ENCODE measurements around the gene JSRP1.

Gene JSRP1, protein sequence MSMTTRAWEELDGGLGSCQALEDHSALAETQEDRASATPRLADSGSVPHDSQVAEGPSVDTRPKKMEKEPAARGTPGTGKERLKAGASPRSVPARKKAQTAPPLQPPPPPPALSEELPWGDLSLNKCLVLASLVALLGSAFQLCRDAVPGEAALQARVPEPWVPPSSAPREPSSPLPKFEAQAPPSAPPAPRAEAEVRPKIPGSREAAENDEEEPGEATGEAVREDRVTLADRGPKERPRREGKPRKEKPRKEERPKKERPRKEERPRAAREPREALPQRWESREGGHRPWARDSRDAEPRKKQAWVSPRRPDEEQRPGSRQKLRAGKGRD

DNA sequence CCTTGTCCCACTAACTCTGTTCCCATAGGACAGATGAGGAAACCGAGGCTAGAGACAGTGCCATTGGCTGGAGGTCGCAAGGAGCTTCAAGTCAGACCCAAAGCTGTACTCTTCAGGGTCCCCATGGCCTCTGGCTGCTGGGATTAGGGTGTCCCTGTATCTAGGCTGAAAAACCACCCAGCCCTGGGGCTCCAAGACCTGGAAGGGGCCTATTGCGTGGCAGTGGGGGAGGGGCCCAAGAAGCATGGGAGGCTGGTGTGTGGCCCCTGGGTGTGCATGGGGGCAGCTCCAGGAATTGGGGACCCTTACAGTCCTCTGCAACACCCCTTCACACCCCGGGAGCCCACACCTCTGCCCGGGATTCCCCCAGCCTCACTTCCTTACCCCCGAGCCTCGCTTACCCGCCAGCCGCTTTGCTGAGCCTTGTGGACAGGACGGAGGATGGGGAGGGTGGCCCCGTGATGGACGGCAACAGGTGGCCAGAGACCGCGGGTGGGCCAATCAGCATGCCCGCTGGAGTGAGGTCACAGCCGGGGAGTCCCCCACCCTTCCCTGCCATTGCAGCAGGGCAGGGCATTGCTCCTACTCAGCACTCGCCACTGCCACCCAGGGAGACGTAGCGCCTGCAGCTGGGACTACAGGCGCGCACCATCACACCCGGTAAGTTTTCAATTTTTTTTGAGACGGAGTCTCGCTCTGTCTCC, at the start of gene JSRP1:
JSRP1 (minus strand) TSS at position 436 of the 704 bp plus-strand sequence. CDS start 1,103 bp downstream, outside the sequence.
- DNase-seq: no peak

DNA sequence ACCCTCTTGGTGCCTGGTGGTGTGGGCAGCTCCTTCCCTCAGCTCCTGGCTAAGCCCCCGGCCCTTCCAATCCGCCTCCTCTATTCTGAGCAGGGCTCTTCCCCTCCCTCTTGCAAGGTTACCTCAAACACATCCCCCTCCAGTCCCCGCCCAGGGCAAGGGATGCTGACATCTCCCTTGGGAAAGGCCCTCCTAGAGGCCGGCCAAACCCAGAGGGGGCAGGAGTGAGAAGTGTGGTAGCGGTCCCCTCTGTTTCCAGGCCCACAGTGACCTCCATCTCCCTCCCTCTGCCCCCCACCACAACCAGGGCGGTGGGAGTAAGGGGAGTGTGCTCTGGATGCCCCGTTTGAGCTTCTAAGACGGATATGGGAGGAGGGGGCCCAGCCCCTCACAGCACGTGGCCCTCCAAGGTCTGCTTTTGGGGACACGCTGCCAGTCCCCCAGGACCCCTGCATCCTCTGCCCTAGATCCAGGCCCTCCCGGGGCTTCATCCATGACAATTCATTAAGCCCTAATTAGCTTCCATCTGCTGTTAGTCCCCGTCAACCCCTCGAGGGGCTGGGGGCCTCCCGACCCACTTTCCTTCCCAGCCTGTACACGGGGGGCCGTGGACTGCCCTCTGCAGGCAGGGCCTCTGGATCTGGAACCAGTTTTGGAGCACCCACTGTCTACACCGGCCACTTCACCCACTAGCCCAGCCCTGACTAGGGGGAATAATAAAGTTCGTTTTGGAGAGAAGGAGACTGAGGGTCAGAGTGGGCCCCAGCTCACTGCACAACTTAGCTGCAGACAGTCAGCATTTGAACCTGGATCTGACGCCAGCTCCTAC, 49.4 kb upstream of the JSRP1 start:
- no peak for DNase-seq

DNA sequence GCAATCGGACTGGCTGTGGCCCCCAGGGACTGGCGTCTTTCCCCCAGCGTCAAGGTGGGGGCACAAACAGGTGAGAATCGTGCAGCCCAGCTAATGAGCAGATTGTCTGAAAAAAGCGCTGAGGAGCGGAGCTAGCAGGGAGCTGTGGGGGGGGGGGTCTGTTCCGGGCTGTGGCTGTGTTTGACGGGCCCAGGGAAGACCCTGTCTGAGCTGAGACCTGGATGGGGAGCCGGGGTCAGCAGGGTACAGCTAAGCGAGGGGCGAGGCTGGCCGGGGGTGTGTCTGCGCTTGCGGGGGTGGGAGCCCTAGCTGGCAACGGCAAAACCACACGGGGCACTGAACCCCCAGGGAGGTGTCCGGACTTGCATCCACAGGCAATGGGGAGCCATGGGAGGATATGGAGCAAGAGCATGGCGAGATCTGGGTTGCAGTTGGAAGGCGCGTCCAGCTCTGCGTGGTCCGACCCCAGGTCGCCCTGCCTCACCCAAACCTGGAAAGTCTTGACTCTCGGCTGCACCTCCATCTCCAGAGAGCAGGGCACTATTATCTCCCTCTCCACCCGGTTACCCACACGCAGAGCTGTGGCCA, 47.1 kb upstream of the JSRP1 start:
- DNase-seq: no peak

DNA sequence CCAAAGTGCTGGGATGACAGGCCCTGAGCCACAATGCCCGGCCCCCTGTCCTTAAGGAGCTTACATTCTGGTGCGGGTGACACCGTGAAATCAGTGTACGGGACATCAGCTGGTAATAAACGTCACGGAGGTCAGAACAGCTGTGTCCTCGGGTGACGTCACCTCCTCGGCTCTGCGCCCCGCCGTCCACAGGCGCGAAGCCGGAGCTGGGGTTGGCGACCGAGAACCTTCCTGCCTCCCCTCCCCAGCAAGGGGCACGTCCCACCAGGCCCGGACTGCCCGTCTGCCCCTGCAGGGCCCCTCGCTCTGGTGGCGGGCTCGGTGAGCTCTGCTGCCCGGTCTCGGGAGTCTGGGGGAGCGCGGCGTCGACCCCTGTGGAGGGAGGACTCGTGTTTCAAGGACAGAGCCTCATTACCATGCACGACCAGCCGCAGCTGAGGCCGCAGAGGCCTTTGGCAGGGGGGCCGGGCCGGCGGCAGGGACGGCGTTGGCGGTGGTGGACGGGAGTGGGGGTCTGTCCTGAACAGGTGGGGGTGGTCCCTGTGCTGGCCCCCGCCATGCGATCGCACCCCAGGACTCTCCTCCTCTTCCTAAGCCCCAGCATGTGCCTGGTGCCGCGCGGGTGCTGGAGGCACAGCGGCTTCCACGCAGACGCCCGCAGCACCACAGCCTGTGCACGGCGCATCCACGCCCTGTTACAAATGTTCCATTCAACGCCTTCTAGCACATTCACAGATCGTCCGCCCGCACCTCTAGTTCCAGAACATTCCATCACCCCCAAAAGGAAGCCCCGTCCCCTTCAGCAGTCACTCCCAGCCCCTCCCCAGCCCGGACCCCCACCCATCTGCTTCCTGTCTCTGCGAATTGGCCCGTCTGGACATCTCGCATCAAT, 46.3 kb upstream of the JSRP1 start:
- no peak for DNase-seq

DNA sequence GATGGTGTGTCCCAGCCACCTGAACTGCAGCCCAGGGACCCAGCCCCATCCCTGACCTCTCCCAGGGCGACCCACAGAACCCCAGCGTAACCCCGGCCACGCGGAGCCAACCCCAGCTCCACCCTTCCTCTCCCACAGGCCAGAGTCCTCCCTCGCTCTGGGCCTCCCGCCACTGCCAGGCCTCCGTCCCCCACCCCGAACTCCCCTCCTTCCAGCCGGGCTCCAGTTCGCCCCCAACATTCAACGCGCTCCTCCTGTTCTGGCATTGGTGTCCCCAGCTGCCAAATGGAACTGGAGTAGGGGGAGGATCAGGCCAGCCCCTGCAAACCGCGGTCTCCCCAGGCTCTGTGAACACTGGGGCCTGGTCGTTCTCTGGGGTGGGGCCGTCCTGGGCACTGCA, 44.3 kb upstream of the JSRP1 start:
- DNase-seq: no peak

DNA sequence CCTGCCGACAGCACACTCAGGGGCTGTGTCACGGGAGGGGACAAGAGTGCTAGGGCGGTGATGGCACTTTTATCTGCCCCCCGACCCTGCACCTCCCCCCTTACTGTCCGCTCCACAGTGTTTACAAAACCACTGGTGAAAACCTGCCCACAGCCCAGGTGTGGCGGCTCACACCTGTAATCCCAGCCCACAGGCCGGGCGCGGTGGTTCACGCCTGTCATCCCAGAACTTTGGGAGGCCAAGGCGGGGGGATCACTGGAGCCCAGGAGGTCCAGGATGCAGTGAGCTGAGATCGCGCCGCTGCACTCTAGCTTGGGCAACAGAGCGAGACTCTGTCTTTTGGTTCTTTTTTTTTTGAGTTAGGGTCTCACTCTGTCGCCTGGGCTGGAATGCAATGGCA, 39.9 kb upstream of the JSRP1 start:
- DNase-seq: no peak

DNA sequence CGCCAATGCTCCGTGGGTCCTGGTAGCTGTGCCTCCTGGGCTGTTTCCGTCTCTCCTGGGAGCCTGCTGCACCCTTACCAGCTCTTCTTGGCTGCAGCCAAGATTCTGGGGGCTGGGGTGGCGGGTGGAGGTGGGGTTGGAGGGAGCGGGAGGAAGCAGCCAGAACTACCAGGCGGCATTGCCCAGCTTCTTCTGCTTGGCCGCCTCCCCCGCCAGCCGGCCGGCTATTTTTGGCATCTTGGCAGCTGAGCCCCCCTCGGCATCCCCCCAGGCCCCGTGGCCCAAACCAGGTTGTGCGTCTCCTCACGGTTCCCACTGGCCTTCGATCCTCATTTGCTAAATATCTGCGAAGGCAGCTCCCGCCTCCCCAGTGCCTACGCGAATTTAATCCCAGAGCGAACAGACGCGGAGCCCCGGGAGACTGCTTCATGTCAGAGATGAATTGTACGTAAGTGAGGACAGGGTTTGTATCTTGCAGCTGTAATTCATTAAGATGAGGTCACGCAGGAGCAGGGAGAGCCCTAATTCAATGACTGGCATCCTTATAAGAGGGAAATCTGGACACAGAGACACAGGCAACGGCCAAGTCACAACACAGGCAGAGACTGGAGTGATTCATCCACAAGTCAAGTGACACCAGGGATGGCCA, 38.6 kb upstream of the JSRP1 start:
- no peak for DNase-seq

DNA sequence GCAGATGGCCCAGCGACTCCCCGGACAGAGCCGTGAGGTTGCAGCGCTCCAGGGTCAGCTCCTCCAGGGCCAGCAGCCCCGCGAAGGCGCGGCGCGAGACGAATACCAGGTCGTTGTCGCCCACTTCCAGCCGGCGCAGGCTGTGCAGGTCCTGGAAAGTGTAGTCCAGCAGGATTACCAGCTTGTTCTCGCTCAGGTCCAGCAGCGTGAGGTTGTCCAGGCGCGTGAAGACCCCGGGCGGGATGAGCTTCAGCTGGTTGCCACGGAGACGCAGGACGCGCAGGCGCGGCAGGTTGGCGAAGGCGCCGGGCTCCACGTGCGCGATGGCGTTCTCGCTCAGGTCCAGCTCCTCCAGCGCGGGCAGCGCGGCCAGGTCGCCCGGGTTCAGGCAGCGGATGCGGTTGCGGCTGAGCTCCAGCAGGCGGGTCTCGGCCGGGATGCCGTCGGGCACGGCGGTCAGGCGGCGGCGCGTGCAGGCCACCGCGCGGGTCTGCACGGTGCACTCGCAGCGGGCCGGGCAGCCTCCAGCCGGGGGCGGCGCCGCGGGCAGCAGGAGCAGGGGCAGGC, 35.1 kb upstream of the JSRP1 start:
- DNase-seq: no peak

DNA sequence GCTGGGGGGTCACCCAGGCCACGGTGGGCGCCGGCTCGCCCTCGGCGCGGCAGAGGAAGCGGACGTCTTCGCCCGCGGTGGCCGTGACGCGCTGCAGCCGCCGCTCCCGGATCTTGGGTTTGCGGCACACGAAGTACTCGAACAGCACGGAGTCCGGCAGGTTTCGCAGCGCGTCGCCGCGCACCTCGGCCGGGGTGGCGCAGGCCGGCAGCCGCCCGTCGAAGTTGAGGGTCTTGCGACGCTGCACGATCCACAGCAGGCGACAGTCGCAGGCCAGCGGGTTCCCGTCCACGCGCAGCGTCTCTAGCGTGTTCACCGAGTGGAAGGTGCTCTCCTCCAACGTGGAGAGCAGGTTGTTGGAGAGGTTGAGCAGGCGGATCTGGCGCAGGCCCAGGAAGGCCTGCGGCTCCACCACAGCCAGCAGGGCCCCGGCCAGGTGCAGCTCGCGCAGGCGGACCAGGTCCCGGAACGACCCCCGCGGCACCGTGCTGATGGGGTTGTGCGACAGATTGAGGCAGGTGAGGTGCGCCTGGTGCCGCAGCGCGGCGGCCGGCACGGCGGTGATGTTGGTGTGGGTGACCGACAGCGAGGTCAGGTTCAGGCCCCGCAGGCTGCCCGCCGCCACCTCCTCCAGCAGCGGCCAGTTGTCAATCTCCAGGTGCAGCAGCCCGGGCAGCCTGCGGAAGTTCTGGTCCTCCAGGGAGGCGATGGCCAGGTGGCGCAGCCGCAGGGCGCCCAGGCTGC, 34.4 kb upstream of the JSRP1 start:
- no peak for DNase-seq

DNA sequence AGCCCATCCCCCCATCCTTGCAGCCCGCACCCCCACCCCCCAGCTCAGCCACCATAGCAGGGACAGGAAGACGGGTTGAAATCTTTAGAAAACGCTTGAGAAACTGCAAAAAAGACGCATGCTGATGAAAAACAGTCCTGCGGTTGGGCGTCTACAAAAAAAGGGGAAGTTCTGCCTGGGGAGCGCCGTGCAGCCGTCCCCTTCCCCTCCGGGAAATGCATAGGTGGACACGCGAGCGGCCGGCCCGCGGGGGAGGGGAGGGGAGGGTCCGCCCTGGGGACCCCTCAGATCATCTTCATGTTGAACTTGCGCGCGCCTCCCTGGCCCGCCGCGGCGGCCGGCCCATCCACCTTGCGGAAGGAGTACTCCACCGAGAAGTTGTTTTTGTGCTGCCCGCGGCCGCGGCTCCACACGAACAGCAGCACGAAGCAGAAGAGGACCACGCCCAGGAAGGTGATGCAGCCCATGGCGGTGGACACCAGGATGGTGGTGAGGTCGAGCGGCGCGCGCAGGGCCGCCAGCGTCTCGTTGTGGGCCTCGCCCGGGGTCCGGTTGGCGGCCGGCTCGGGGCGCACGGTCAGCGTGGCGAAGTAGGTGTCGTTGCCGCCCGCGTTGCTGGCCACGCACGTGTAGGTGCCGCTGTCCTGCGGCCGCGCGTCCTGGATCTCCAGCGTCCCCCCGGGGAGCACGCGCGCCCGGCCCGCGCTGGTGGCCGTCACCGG, 33.7 kb upstream of the JSRP1 start:
- DNase-seq: peak; percentile 58

DNA sequence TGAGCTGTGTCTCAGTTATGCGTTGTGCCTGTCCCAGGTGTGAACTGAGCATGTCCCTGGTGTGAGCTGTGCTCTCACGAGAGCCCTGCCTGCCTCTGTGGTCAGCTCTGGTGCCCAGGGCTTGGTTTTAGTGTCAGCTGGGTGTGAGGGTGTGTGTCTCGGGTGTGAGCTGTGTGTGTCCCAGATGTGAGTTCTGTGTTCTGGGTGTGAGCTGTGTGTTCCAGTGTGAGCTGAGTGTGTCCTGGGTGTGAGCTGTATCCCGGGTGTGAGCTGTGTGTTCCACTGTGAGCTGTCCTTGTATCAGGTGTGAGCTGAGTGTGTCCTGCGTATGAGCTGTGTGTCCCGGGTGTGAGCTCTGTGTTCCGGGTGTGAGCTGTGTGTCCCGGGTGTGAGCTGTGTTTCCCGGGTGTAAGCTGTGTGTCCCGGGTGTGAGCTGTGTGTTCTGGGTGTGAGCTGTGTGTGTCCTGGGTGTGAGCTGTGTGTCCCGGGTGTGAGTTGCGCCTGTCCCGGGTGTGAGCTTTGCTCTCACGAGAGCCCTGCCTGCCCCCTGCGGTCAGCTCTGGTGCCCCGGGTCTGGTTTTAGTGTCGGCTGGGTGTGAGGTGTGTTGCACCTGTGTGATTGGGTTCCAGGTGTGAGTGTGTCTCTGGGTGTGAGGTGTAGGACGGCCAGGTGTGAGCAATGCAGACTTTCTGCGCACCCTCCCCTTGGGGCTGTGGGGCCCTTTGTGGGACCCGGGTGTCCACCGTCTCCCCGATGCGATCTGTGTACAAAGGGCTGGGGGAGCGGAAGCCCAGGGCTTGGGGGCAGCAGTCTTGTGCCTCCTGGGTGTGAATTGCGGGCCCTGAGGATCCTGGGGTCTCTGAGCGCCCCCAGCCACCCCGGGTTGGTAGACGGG, 32.8 kb upstream of the JSRP1 start:
- no peak for DNase-seq

DNA sequence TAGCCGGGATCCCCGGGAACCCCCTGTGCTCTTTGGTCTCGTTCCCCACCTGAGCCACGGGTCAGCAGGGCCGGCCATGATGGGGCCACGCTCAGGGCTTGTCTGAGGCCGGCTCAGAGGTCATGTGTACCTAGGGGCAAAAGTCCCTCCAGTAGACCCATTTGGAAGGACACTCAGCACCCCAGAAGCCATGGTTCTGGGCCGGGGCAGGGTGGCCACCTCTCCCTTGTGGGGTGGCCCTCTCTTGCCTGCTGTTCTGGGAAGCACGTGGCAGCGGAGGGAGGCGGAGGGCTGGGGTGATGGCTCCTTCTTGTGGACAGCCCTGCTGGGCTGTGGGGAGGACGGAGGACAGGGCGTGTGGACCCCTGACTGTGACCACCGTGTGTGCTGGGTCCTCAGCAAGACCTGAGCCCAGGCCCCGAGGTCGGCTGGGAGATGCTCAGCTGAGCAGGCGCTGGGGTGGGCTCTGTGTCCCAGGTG, 32.2 kb upstream of the JSRP1 start:
- no peak for DNase-seq

DNA sequence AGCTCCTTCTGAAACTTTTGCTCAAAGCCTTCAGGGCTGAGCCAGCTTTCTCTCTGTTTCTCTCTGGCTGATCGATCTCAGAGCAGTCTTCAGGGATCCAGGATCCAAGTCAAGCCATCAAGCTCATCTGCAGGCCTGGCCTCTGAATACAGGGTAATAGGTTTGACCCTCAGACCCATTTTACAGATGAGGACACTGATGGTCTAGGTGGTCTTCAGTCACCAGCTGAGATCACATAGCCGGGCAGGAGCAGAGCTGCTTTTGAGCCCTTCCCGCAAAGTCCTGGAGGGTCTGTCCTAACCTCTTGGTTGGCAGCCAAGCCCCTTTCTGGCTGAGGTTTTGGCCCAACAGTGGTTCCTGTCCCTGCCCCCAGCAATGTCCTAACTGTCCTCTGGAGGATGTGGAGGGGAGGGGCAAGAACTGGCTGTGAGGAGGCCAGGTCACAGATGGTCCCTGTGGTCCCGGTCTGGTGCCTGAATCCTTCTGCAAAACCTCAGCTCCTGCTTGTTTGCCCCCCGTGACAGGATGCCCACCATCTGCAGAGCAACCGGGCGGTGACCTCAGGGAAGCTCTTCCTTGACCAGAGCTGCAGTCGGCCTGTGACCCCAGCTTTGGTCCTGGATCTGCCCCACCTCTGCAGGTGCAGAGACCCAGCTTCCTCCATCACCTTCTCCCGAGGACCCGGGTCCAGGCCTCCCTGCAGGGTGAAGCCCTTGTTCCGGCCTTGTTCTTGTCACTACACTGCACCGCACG, 31.5 kb upstream of the JSRP1 start:
- no peak for DNase-seq

DNA sequence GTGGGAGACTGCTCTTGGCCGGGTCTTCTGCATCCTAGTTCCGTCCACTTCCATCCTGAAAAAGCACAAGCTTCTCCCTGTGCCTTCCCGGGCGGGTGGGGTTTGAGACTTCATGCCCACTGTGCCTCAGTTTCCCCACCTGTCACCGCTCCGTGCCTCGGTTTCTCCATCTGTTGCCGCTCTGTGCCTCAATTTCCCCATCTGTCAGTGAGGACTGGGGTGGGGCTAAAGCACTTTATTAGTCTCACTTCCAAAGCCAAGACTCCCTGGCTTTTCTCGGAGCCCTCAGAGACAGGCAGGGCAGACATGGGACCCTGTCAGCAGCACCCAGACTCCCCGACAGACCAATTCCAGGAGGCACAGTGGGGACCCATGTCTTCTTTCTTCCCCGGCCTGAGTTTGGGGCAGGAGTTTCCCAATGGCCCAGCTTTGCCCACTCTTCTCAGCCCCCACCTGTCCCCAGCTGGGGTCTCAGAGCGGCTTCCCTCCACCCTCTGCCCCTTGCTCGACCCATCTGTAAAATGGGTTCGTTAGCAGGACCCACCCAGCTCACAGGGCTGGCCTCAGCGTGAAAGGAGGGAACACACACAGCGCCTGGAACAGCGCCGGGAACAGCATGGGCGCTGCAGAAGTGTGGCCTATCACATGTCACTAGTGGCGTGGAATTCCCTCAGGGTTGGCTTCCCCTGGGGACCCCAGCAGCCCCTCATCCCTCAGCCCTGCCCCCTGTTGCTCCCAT, 30.4 kb upstream of the JSRP1 start:
- no peak for DNase-seq

DNA sequence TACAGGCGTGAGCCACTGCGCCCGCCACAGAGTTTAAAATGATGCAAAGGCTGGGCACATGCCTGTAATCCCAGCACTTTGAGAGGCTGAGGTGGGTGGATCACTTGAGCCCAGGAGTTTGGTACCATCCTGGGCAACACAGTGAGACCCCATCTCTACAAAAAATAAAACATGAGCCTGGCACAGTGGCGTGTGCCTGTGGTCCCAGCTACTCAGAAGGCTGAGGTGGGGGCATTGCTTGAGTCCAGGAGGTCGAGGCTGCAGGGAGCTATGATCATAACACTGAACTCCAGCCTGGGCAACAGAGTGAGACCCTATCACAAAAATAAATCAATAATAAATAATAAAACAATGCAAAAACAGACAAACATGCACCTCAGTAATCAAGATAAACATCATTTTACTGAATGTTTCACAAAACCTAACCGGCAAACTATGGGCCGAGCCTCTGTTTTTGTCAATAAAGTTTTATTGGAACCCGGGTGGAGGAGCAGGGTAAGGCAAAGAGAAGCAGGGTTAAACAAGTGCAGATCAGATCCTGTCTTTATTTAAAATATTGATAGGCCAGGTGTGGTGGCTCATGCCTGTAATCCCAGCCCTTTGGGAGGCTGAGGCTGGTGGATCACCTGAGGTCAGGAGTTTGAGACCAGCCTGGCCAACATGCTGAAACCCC, 27.8 kb upstream of the JSRP1 start:
- DNase-seq: no peak

DNA sequence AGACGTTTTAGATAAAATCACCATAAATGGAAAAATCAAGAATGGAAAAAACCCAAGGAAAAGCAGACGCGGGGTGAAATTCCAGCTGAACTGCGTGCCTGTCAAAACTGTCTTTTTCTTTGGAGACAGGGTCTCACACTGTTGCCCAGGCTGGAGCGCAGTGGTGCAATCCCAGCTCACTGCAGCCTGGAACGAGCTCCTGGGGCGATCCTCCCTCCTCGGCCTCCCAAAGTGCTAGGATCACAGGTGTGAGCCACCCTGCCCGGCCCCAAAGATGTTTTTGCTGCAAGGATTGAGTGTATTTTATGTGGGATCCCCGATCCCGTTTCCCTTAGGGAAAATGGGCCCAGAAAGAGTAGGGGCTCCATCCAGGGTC, 26.6 kb upstream of the JSRP1 start:
- DNase-seq: no peak

Measured in CD4-positive, alpha-beta T cell treated with Interleukin-12 subunit alpha and Interleukin-12 subunit beta, for 1 hour (primary cell).